ENCODE data around the gene GPX4.
A peak's percentile ranks its signal among the peaks of the same experiment; 100 is the strongest.

The GPX4 gene

DNA sequence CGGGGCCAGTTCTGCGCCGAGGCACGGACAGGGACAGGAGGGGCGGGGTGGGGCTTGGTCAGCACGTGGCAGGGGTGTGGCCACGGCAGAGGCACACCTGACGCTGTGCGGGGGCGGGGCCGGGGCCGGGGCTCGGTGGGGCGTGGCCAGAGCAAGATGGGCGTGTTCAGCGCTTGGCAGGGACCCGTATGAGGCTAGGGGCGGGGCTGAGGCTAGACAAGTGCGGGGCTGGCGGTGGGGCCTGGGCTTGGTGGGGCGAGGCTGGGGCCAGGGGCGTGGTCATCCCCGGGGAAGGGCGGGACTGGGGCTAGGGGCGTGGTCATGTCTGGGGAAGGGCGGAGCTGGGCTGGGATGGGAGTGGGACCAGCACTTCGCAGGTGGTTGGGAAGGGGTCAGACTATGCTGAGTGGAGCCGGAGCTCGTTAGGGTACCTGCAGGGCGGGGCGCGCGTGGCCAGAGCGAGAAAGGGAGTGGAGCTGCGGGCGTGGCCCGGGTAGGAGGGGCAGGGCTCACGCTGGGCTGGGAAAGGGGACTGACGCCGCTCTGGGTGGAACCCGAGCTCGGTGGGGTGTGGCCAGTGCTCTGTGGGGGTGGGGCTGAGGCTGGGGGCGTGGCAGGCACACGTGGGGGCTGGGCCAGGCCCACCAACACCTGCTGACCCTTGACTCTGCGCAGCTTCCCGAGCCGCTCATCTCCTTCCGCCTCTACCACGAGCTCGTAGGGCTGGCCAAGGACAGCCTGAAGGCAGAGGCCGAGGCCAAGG is 21.4 kb upstream of the GPX4 start:
- TF ChIP-seq JUND (IDR thresholded peaks at IDR 0.05; ENCODE audit: low read depth): no peak
- in situ Hi-C loops (cut with HindIII; ENCODE audit: low pct_unique_long_range_greater_than_20kb, low sequenced_read_pairs): no loop called here
- DNase-seq (ENCODE audit: low read depth in 1 of 2, low spot score in 1 of 2): peak; percentile 88 to 96

DNA sequence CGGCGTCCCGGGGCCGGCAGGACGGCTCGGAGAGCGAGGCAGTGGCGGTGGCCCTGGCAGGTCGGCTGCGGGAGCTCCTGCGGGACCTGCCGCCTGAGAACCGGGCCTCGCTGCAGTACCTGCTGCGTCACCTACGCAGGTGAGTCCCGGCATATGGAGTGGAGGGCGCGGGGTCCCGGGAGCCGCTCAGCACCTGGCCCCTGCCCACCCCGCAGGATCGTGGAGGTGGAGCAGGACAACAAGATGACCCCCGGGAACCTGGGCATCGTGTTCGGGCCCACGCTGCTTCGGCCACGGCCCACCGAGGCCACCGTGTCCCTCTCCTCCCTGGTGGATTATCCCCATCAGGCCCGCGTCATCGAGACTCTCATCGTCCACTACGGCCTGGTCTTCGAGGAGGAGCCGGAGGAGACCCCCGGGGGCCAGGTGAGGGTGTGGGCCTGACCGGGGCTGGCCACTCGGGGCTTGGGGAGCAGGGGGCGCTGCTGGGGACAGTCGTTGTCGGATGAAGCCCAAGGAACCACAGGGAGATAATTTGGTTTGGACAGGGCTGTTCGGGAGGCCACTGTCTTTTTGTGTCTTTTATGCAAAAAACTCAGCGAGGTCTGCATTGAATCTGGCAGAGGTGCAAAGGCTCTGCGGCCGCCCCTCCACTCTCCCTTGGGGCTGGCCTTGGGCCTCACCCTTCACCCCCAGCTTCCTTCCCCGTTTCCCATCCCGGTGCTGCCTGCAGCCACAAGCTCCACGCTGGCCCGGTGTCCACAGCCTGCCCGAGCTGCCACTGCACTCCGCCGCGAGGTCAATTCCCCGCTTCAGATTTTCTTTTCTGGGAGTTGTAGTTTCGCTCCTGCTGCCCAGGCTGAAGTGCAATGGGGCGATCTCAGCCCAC is 20.6 kb upstream of the GPX4 start:
- TF ChIP-seq JUND (IDR thresholded peaks at IDR 0.05; ENCODE audit: low read depth): no peak
- no peak for DNase-seq (ENCODE audit: low read depth in 1 of 2, low spot score in 1 of 2)
- in situ Hi-C loops (cut with HindIII; ENCODE audit: low pct_unique_long_range_greater_than_20kb, low sequenced_read_pairs): no loop called here

DNA sequence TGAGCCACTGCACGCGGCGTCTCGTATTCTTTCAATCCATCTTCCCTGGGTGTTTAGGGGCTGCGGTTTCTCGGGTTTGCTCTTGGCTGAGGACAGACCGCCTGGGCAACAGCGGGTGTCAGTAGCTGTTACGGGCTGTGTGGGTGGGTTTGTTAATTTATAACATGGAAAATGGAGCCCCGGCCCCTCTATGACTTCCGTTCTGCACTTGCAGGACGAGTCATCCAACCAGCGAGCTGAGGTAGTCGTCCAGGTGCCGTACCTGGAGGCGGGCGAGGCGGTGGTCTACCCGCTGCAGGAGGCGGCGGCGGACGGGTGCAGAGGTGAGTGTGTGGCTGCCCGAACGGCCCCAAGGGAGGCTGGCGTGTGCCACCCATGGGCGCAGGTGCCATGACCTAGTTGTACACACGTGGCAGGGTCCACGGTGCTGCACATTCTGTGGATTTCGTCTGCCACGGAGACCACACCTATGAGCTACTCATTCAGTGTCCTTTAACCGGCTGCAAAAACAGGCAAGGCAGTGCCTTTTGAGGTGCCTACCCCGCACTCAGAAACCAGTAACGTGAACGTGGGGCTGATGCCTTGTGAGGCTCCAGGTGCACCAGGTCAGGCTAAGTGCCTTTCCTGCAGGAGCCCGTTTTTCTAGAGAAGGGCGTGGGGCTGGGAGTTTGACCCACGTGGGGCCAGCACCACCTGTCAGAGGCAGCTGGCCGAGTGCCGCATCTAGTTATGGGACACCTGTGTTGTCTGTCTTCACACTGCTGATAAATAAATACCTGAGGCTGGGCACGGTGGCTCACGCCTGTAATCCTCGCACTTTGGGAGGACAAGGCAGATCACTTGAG is 19.5 kb upstream of the GPX4 start:
- in situ Hi-C loops (cut with HindIII; ENCODE audit: low pct_unique_long_range_greater_than_20kb, low sequenced_read_pairs): no loop called here
- TF ChIP-seq JUND (IDR thresholded peaks at IDR 0.05; ENCODE audit: low read depth): no peak
- no peak for DNase-seq (ENCODE audit: low read depth in 1 of 2, low spot score in 1 of 2)

DNA sequence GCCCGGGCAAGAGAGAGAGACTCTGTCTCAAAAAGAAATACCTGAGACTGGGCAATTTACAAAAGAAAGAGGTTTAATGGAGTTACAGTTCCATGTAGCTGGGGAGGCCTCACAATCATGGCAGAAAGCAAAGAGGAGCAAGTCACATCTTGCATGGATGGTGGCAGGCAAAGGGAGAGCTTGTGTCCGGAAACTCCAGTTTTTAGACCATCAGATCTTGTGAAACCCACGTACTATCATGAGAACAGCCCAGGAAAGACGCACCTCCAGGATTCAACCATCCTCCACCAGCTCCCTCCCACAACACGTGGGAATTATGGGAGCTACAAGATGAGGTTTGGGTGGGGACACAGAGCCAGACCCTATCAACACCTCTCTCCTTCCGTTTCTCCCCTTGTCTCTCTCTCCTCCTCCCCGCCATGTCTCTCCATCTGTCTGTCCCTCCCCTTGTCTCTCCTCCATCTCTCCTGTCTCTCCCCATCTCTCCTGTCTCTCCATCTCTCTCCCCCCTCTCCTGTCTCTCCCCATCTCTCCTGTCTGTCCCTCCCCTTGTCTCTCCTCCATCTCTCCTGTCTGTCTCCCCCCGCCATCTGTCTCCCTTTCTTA is 18.6 kb upstream of the GPX4 start:
- in situ Hi-C loops (cut with HindIII; ENCODE audit: low pct_unique_long_range_greater_than_20kb, low sequenced_read_pairs): no loop called here
- TF ChIP-seq JUND (IDR thresholded peaks at IDR 0.05; ENCODE audit: low read depth): no peak
- DNase-seq (ENCODE audit: low read depth in 1 of 2, low spot score in 1 of 2): no peak

DNA sequence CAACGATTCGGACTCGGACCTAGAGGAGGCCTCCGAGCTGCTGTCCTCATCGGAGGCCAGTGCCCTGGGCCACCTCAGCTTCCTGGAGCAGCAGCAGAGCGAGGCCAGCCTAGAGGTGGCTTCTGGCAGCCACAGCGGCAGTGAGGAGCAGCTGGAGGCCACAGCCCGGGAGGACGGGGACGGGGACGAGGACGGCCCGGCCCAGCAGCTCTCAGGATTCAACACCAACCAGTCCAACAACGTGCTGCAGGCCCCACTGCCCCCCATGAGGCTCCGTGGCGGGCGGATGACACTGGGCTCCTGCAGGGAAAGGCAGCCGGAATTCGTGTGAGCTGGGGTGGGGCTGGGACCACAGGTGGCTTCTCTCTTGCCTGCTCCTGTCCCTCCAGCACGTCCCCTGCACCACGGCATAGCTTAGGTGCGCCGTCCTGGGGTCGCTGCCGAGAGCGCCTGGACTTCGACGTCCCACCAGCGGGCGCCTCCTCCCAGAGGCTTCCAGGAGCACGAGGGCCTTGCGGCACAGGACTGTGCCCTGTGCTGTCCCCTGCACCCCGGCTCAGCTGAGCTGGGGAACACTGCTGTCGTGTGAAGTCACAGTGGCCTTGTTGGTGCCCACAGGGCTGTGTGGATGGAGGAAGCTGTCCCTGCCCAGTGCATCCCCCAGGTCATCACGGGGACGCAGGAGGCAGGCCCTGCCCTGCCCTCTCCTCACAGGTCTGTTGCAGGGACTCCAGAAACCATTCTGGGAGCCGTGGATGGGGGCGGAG is 17.9 kb upstream of the GPX4 start:
- no peak for DNase-seq (ENCODE audit: low read depth in 1 of 2, low spot score in 1 of 2)
- TF ChIP-seq JUND (IDR thresholded peaks at IDR 0.05; ENCODE audit: low read depth): no peak
- in situ Hi-C loops (cut with HindIII; ENCODE audit: low pct_unique_long_range_greater_than_20kb, low sequenced_read_pairs): no loop called here

DNA sequence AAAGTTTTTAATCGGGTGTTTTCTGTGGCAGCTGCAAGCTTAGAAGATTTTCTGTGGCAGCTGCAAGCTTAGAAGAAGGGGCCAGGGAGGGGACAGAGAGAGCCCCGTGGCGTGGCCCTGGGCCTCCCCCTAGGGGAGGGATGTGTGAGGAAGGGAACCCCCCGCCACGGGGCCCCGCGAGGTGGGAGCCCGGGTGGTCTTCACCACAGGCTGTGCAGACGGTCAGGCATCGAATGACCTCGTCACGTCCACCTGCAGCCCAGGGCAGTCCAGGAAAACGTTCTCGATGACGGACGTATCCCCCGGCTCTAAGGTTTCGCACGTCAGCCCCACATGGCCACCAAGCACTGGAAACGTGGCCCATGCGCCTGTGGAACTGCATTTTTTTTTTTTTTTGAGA is 17.2 kb upstream of the GPX4 start:
- no peak for DNase-seq (ENCODE audit: low read depth in 1 of 2, low spot score in 1 of 2)
- in situ Hi-C loops (cut with HindIII; ENCODE audit: low pct_unique_long_range_greater_than_20kb, low sequenced_read_pairs): no loop called here
- no peak for TF ChIP-seq JUND (IDR thresholded peaks at IDR 0.05; ENCODE audit: low read depth)

DNA sequence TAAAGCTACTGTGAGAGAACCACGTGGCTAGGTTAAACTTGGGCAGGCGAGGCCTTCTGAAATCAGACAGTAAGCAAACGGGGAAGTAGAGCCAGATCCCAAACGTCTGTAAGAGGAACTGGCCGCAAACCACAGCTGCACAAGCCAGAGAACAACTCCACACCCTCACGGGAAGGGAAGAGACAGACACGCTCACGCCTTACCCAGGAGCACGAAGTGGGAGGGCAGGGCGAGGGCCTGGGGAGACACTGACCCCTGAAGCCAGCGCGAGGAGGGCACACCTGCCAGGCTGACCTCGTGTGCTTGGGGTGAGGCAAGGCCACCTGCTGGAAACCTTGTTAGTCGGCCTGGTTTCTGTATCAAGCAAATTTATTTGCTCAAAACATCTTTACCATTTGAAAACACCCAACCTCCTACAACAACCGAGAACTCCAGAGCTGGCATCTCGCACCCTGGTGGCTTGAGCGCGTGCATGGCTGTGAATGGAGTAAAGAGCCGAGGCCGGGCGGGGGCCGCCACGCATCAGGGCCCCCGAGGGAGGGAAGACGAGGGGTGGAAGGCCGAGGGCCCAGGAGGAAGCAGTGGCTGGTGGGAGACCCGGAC is 15.9 kb upstream of the GPX4 start:
- in situ Hi-C loops (cut with HindIII; ENCODE audit: low pct_unique_long_range_greater_than_20kb, low sequenced_read_pairs): no loop called here
- TF ChIP-seq JUND (IDR thresholded peaks at IDR 0.05; ENCODE audit: low read depth): no peak
- DNase-seq (ENCODE audit: low read depth in 1 of 2, low spot score in 1 of 2): no peak

DNA sequence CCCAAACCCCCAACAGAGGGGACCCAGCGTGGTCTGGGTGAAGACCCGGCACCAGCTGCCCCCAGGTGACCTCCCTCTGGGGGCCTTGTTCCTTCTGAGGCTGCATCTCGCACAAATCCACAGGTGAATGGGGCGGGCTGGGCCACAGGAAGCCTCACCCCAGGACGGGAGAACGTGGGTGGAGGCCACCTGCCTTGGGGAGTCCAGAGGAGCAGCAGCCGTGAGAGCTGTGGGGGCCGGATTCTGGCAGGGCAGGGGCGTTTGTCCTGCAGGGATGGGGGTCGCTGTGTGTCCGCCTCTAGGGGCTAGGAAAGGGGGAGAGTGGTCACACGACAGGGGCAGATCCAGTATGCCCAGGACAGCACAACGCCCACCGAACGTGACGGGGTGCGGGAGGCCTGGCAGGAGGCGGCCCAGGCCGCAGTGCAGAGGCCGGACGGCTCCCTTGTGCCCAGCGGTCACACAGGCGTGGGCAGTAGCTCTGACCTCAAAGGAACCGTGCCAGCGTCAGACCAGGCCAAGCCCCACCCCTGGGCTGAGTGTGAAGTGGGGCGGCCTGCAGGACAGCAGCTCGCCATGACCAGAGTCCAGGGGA is 15.3 kb upstream of the GPX4 start:
- in situ Hi-C loops (cut with HindIII; ENCODE audit: low pct_unique_long_range_greater_than_20kb, low sequenced_read_pairs): no loop called here
- TF ChIP-seq JUND (IDR thresholded peaks at IDR 0.05; ENCODE audit: low read depth): no peak
- DNase-seq (ENCODE audit: low read depth in 1 of 2, low spot score in 1 of 2): no peak

DNA sequence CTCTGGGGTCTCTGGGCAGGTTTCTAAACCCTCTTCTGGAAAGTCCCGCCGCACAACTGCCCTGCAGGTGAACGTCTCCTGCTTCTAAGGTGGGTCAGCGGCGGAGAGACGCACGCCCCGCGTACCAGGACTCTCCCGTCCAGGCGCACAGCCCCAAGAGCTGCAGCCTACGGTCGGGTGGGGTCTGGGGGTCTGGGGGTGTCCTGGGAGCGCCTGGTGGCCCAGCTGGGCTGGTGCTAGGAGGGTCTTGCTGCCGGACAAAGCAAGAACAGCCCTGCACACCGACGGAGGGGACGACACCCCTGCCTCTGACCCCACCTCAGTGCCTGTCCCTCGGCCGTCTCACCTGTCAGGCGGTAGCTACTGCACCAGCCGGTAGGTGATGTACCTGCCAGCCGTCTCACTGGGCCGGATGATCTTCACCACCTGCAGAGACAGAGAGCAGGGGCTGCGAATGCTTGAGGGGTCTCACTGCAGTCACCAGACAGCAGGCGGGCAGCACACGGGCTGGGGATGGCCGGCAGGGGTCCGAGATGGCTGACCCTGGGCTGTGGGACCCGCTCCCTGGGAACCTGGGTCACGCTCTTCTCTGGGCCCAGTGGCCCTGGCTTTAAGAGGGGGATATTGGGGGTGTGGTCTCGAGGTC is 14.5 kb upstream of the GPX4 start:
- no peak for TF ChIP-seq JUND (IDR thresholded peaks at IDR 0.05; ENCODE audit: low read depth)
- DNase-seq (ENCODE audit: low read depth in 1 of 2, low spot score in 1 of 2): no peak
- in situ Hi-C loops (cut with HindIII; ENCODE audit: low pct_unique_long_range_greater_than_20kb, low sequenced_read_pairs): no loop called here

DNA sequence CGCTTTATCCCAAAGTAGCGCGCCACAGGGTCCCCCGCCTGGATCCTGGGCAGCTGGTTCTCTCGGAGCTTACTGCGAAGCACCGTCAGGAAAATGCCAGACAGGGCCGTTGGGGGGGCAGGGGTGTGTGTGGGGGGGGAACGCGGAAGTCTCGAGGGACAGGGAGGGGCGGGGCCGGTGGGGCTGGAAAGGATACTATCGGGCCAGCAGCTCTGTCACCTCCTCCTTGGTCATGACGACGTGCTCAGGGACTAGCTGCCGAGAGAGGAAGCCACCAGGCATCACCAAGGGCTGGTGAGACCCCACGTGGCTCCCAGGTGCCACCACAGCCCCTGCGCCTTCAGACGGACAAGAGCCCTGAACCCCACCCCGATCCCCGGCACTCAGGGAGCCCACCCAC is 13.9 kb upstream of the GPX4 start:
- no peak for DNase-seq (ENCODE audit: low read depth in 1 of 2, low spot score in 1 of 2)
- TF ChIP-seq JUND (IDR thresholded peaks at IDR 0.05; ENCODE audit: low read depth): no peak
- in situ Hi-C loops (cut with HindIII; ENCODE audit: low pct_unique_long_range_greater_than_20kb, low sequenced_read_pairs): no loop called here
